Measurements from ENCODE around the gene ZNF366. TPM values are rescaled to one million over a fixed set of nuclear protein-coding genes. Genes with fewer than 3 reads are reported as not detected.

The ZNF366 gene
- total and polyA plus RNA-seq, 2 experiments from 2014 or later, result 2.5 TPM; not detected in 1

- Histone ChIP-seq H3K79me2 (no peaks in the 10 kb centered on the region), H2AFZ (no peak overlapping the region), H3K4me3 (no peak overlapping the region), H4K20me1 (ENCODE audit: insufficient read depth, poor library complexity, severe bottlenecking) (no peaks in the 10 kb centered on the region), H3K4me2 (no peak overlapping the region), H3K27ac (no peak overlapping the region), H3K27me3 (no peaks in the 10 kb centered on the region), H3K9me2 (replicated peaks; ENCODE audit: insufficient read depth) (no peaks in the 10 kb centered on the region), H3K4me1 (ENCODE audit: insufficient read depth) (no peaks in the 10 kb centered on the region), H3K36me3 (replicated peaks; ENCODE audit: insufficient read depth, low read depth) (no peaks in the 10 kb centered on the region), H3K9me3 (ENCODE audit: low read depth) (no peaks in the 10 kb centered on the region)
- TF ChIP-seq EZH2 (IDR thresholded peaks at IDR 0.05; ENCODE audit: borderline replicate concordance) (no peak), EZH2phosphoT487 (IDR thresholded peaks at IDR 0.05; ENCODE audit: low read depth, severe bottlenecking, unreplicated experiment) (no peak), CTCF (IDR thresholded peaks at IDR 0.05; ENCODE audit: poor library complexity) (no peak)
- no peak for DNase-seq (ENCODE audit: low spot score)
- 71% methylated on average over 1 of the region's 1 CpG for WGBS (ENCODE audit: low lambda C conversion rate, missing lambda C conversion rate)
Observed at GRCh38 chr5:72477176-72477575, 30.0 kb downstream of the ZNF366 start.

DNA sequence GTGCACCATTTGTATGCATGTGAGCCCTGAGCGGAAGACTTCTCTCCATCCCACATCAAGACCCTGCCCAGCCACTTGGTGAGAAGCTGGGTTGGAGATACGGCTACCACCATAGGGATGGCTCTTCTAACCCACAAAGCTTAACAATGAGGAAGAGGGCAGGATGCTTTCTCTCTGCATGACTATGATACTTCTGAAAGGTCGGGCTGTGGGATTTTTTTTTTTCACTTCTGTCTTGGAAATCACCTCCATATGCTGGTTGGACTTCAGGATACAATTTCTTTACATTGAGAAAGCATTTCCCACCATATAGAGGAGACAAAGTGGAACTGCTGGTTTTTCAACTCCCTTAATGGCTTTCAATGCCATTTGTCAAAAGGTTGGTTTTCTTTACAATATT, 30.5 kb downstream of the ZNF366 start:
- Histone ChIP-seq H4K20me1 (ENCODE audit: insufficient read depth, poor library complexity, severe bottlenecking) (no peaks in the 10 kb centered on the region), H3K4me2 (no peak overlapping the region)

GRCh38 chr5:72476275-72476674, 30.9 kb downstream of the ZNF366 start:
- TF ChIP-seq CTCF (IDR thresholded peaks at IDR 0.05; ENCODE audit: poor library complexity) (no peak), EZH2 (IDR thresholded peaks at IDR 0.05; ENCODE audit: borderline replicate concordance) (no peak), EZH2phosphoT487 (IDR thresholded peaks at IDR 0.05; ENCODE audit: low read depth, severe bottlenecking, unreplicated experiment) (no peak)
- H3K9me2 ChIP-seq (replicated peaks; ENCODE audit: insufficient read depth), result no peaks in the 10 kb centered on the region
- no peak overlapping the region for H3K4me3 ChIP-seq
- DNase-seq (ENCODE audit: low spot score), result no peak
- H3K36me3 ChIP-seq (replicated peaks; ENCODE audit: insufficient read depth, low read depth), result no peaks in the 10 kb centered on the region
- H3K4me2 ChIP-seq, result no peak overlapping the region
- no peaks in the 10 kb centered on the region for H3K27me3 ChIP-seq
- no peak overlapping the region for H2AFZ ChIP-seq
- no peak overlapping the region for H3K27ac ChIP-seq
- no peaks in the 10 kb centered on the region for H3K4me1 ChIP-seq (ENCODE audit: insufficient read depth)
- H3K79me2 ChIP-seq, result no peaks in the 10 kb centered on the region
- no peaks in the 10 kb centered on the region for H4K20me1 ChIP-seq (ENCODE audit: insufficient read depth, poor library complexity, severe bottlenecking)
- H3K9me3 ChIP-seq (ENCODE audit: low read depth), result no peaks in the 10 kb centered on the region
- WGBS (ENCODE audit: low lambda C conversion rate, missing lambda C conversion rate), result 96% methylated on average over 2 of the region's 2 CpGs

More for the DNA sequence above, 30.5 kb downstream of the ZNF366 start:
- Histone ChIP-seq H3K27ac (no peak overlapping the region), H3K27me3 (no peaks in the 10 kb centered on the region), H3K36me3 (replicated peaks; ENCODE audit: insufficient read depth, low read depth) (no peaks in the 10 kb centered on the region), H3K4me3 (no peak overlapping the region), H3K9me2 (replicated peaks; ENCODE audit: insufficient read depth) (no peaks in the 10 kb centered on the region), H3K4me1 (ENCODE audit: insufficient read depth) (no peaks in the 10 kb centered on the region), H3K9me3 (ENCODE audit: low read depth) (no peaks in the 10 kb centered on the region), H3K79me2 (no peaks in the 10 kb centered on the region), H2AFZ (no peak overlapping the region)
- TF ChIP-seq EZH2 (IDR thresholded peaks at IDR 0.05; ENCODE audit: borderline replicate concordance) (no peak), CTCF (IDR thresholded peaks at IDR 0.05; ENCODE audit: poor library complexity) (no peak), EZH2phosphoT487 (IDR thresholded peaks at IDR 0.05; ENCODE audit: low read depth, severe bottlenecking, unreplicated experiment) (no peak)
- 95% methylated on average over 3 of the region's 3 CpGs for WGBS (ENCODE audit: low lambda C conversion rate, missing lambda C conversion rate)
- DNase-seq (ENCODE audit: low spot score), result no peak

DNA sequence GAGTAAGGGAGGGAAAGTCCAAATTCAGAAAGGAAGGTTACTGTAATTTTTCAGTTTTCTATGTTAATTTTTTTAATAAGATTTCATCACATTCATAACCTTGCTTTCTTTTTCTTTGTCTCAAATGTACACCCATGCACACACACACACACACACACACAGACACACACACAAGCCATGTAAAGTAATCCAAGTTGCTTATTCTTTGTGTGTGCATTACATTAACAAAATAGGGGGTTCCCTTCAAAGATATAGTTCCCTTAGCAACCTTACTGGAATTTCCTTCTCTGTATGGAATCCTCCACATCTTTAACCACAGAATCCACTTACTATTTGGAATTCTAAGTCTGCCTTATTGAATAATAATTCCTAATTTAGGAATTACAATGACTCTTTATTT, 32.7 kb downstream of the ZNF366 start:
- H4K20me1 ChIP-seq (ENCODE audit: insufficient read depth, poor library complexity, severe bottlenecking), result no peaks in the 10 kb centered on the region
- no peak overlapping the region for H3K4me3 ChIP-seq
- H2AFZ ChIP-seq, result no peak overlapping the region
- H3K9me3 ChIP-seq (ENCODE audit: low read depth), result no peaks in the 10 kb centered on the region
- DNase-seq (ENCODE audit: low spot score), result no peak
- no peak overlapping the region for H3K4me2 ChIP-seq
- H3K79me2 ChIP-seq, result no peaks in the 10 kb centered on the region
- H3K4me1 ChIP-seq (ENCODE audit: insufficient read depth), result no peaks in the 10 kb centered on the region
- TF ChIP-seq EZH2 (IDR thresholded peaks at IDR 0.05; ENCODE audit: borderline replicate concordance), result no peak
- TF ChIP-seq EZH2phosphoT487 (IDR thresholded peaks at IDR 0.05; ENCODE audit: low read depth, severe bottlenecking, unreplicated experiment), result no peak
- no peak for TF ChIP-seq CTCF (IDR thresholded peaks at IDR 0.05; ENCODE audit: poor library complexity)
- no peaks in the 10 kb centered on the region for H3K27me3 ChIP-seq
- no peaks in the 10 kb centered on the region for H3K36me3 ChIP-seq (replicated peaks; ENCODE audit: insufficient read depth, low read depth)
- no peak overlapping the region for H3K27ac ChIP-seq
- no peaks in the 10 kb centered on the region for H3K9me2 ChIP-seq (replicated peaks; ENCODE audit: insufficient read depth)
